NCI-H748 (cell line): Measurements from ENCODE around the gene MASP2.
"Not testable (repeated sequence)": the region's sequence is repeated elsewhere in the genome, so short reads cannot be mapped to it uniquely, and the experiment has no call there.

Experiments
- DNase-seq: peaks from one replicate; lab custom pipeline; 2025; ENCODE audit not compliant: unreplicated experiment; lab: John Stamatoyannopoulos, UW

MASP2 gene

GRCh38 chr1:11046625-11047365 lies at the start of gene MASP2:
MASP2 (minus strand) TSS chr1:11047239; CDS start chr1:11047207, 32 bp downstream.
- no peak for DNase-seq

- DNase-seq = not testable (repeated sequence)
Measured at GRCh38 chr1:11083784-11084183, 36.7 kb upstream of the MASP2 start.

- no peak for DNase-seq
Measured at GRCh38 chr1:11080931-11081330, 33.9 kb upstream of the MASP2 start.

- DNase-seq = no peak
Measured at GRCh38 chr1:11078631-11079030, 31.6 kb upstream of the MASP2 start.

- DNase-seq = not testable (repeated sequence)
Measured at GRCh38 chr1:11073398-11073797, 26.4 kb upstream of the MASP2 start.

GRCh38 chr1:11072216-11072917 lies 25.3 kb upstream of the MASP2 start:
- no peak for DNase-seq

GRCh38 chr1:11071463-11072215 lies 24.6 kb upstream of the MASP2 start:
- DNase-seq = no peak

GRCh38 chr1:11070876-11071275 lies 23.8 kb upstream of the MASP2 start:
- DNase-seq = no peak

GRCh38 chr1:11068600-11069473 lies 21.8 kb upstream of the MASP2 start:
- DNase-seq = no peak

- DNase-seq = no peak
Measured at GRCh38 chr1:11067716-11068599, 20.9 kb upstream of the MASP2 start.

- DNase-seq = no peak
Measured at GRCh38 chr1:11065796-11066195, 18.8 kb upstream of the MASP2 start.

- DNase-seq = no peak
Measured at GRCh38 chr1:11064942-11065341, 17.9 kb upstream of the MASP2 start.

GRCh38 chr1:11063937-11064537 lies 17.0 kb upstream of the MASP2 start:
- peak; percentile 6 for DNase-seq

GRCh38 chr1:11062965-11063401 lies 15.9 kb upstream of the MASP2 start:
- no peak for DNase-seq

- DNase-seq = no peak
Measured at GRCh38 chr1:11061652-11062365, 14.8 kb upstream of the MASP2 start.

GRCh38 chr1:11059968-11060830 lies 13.2 kb upstream of the MASP2 start, which contains the start of gene SRM:
SRM (minus strand) TSS chr1:11060018; CDS start chr1:11059943, 75 bp downstream.
- peak; percentile 88 for DNase-seq

GRCh38 chr1:11059155-11059967 lies 12.3 kb upstream of the MASP2 start:
- DNase-seq = peak; percentile 60
